Measurements from ENCODE around the gene DIRAS2. TPM values are rescaled to one million over a fixed set of nuclear protein-coding genes. Genes with fewer than 3 reads are reported as not detected.
A peak's percentile ranks its signal among the peaks of the same experiment; 100 is the strongest.

DIRAS2 gene, protein sequence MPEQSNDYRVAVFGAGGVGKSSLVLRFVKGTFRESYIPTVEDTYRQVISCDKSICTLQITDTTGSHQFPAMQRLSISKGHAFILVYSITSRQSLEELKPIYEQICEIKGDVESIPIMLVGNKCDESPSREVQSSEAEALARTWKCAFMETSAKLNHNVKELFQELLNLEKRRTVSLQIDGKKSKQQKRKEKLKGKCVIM
- under 0.01 TPM in 1 of 2 replicates, not detected in the other for total RNA-seq

GRCh38 chr9:90642570-90643539, at the start of gene DIRAS2:
DIRAS2 (minus strand) TSS chr9:90642824; CDS start chr9:90613827, 28,997 bp downstream.
- no peaks in the 10 kb centered on the region for H3K36me3 ChIP-seq (ENCODE audit: insufficient read depth, low read length)
- peak within 1 kb of the TSS; percentile 80 for H3K4me2 ChIP-seq (ENCODE audit: insufficient read depth, low read length)
- TF ChIP-seq, protein P1, sequence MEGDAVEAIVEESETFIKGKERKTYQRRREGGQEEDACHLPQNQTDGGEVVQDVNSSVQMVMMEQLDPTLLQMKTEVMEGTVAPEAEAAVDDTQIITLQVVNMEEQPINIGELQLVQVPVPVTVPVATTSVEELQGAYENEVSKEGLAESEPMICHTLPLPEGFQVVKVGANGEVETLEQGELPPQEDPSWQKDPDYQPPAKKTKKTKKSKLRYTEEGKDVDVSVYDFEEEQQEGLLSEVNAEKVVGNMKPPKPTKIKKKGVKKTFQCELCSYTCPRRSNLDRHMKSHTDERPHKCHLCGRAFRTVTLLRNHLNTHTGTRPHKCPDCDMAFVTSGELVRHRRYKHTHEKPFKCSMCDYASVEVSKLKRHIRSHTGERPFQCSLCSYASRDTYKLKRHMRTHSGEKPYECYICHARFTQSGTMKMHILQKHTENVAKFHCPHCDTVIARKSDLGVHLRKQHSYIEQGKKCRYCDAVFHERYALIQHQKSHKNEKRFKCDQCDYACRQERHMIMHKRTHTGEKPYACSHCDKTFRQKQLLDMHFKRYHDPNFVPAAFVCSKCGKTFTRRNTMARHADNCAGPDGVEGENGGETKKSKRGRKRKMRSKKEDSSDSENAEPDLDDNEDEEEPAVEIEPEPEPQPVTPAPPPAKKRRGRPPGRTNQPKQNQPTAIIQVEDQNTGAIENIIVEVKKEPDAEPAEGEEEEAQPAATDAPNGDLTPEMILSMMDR (IDR thresholded peaks at IDR 0.05; ENCODE audit: extremely low read depth, low read depth, low read length): peak; percentile 37
- peak within 1 kb of the TSS; percentile 68 for H3K4me3 ChIP-seq (ENCODE audit: insufficient read depth, low read length)
- H3K4me1 ChIP-seq (ENCODE audit: insufficient read depth, low read length): no peaks in the 10 kb centered on the region
- H4K20me1 ChIP-seq (ENCODE audit: insufficient read depth, low read length): no peaks in the 10 kb centered on the region
- peak; percentile 79 for DNase-seq (ENCODE audit: insufficient read length, low spot score, missing footprints)
- H3K79me2 ChIP-seq (ENCODE audit: insufficient read depth, low read length): no peaks in the 10 kb centered on the region
- H3K9me3 ChIP-seq (ENCODE audit: low read depth, low read length): no peaks in the 10 kb centered on the region
- peak within 1 kb of the TSS; percentile 85 for H2AFZ ChIP-seq (ENCODE audit: low read length)
- H3K27ac ChIP-seq (ENCODE audit: low read depth, low read length): no peak within 1 kb of the TSS
- peaks cover 4% of the 10 kb centered on the region for H3K27me3 ChIP-seq (ENCODE audit: insufficient read depth, low read length)

DNA sequence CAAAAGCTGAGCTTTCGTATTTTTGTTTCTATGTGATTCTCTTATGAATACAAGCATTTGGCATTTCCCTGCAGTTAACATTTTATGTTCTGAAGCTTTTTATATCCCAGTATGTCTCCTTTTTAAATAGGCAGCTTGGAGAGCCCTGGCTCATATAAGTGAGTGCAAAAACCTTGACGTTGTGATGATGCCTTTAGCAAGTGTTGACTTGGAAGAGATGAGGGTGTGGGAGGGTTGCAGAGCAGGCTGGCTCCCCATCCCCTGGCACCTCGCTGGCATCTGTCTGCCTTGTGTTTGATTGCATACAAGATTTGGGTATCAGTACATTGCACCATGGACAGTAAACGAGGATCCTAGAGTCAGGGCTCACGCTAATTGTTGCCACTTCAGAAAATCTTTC, 42.1 kb upstream of the DIRAS2 start:
- H2AFZ ChIP-seq (ENCODE audit: low read length): no peak overlapping the region
- H3K27me3 ChIP-seq (ENCODE audit: insufficient read depth, low read length): no peaks in the 10 kb centered on the region
- no peak overlapping the region for H3K4me2 ChIP-seq (ENCODE audit: insufficient read depth, low read length)
- TF ChIP-seq, protein P1 (IDR thresholded peaks at IDR 0.05; ENCODE audit: extremely low read depth, low read depth, low read length): no peak
- no peaks in the 10 kb centered on the region for H3K36me3 ChIP-seq (ENCODE audit: insufficient read depth, low read length)
- no peaks in the 10 kb centered on the region for H4K20me1 ChIP-seq (ENCODE audit: insufficient read depth, low read length)
- H3K9me3 ChIP-seq (ENCODE audit: low read depth, low read length): no peaks in the 10 kb centered on the region
- no peak overlapping the region for H3K27ac ChIP-seq (ENCODE audit: low read depth, low read length)
- no peak for DNase-seq (ENCODE audit: insufficient read length, low spot score, missing footprints)
- H3K4me1 ChIP-seq (ENCODE audit: insufficient read depth, low read length): no peaks in the 10 kb centered on the region
- H3K4me3 ChIP-seq (ENCODE audit: insufficient read depth, low read length): no peak overlapping the region
- H3K79me2 ChIP-seq (ENCODE audit: insufficient read depth, low read length): no peaks in the 10 kb centered on the region

- DNase-seq (ENCODE audit: insufficient read length, low spot score, missing footprints): no peak
- H4K20me1 ChIP-seq (ENCODE audit: insufficient read depth, low read length): no peaks in the 10 kb centered on the region
- H3K4me2 ChIP-seq (ENCODE audit: insufficient read depth, low read length): no peak overlapping the region
- no peaks in the 10 kb centered on the region for H3K9me3 ChIP-seq (ENCODE audit: low read depth, low read length)
- no peaks in the 10 kb centered on the region for H3K27me3 ChIP-seq (ENCODE audit: insufficient read depth, low read length)
- H3K4me1 ChIP-seq (ENCODE audit: insufficient read depth, low read length): no peaks in the 10 kb centered on the region
- no peaks in the 10 kb centered on the region for H3K79me2 ChIP-seq (ENCODE audit: insufficient read depth, low read length)
- H2AFZ ChIP-seq (ENCODE audit: low read length): no peak overlapping the region
- TF ChIP-seq, protein P1 (IDR thresholded peaks at IDR 0.05; ENCODE audit: extremely low read depth, low read depth, low read length): no peak
- H3K36me3 ChIP-seq (ENCODE audit: insufficient read depth, low read length): no peaks in the 10 kb centered on the region
- H3K27ac ChIP-seq (ENCODE audit: low read depth, low read length): no peak overlapping the region
- no peak overlapping the region for H3K4me3 ChIP-seq (ENCODE audit: insufficient read depth, low read length)
Measured at GRCh38 chr9:90684106-90684505, 41.5 kb upstream of the DIRAS2 start.

DNA sequence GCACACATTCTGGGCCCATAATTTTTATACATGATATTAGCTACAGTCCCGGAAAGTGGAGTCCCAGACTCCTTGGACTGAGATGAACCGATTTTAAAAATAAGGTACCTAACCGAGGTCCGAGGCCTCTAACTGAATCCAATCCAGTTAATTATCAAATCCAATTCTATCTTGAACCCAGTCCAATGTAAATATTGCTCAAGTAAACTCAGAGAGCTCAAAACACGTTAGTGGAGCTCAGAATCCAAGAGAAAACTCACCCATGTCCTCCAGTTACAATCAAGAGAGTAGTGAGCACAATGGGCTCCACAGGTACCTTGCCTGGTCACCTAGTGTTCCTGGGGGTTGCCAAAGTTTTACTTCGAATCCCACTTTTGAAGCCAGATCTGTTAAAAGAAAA, 37.9 kb upstream of the DIRAS2 start:
- no peaks in the 10 kb centered on the region for H3K27me3 ChIP-seq (ENCODE audit: insufficient read depth, low read length)
- H2AFZ ChIP-seq (ENCODE audit: low read length): no peak overlapping the region
- no peak overlapping the region for H3K4me2 ChIP-seq (ENCODE audit: insufficient read depth, low read length)
- no peak for DNase-seq (ENCODE audit: insufficient read length, low spot score, missing footprints)
- H3K9me3 ChIP-seq (ENCODE audit: low read depth, low read length): no peaks in the 10 kb centered on the region
- no peak overlapping the region for H3K4me3 ChIP-seq (ENCODE audit: insufficient read depth, low read length)
- no peaks in the 10 kb centered on the region for H3K4me1 ChIP-seq (ENCODE audit: insufficient read depth, low read length)
- H3K79me2 ChIP-seq (ENCODE audit: insufficient read depth, low read length): no peaks in the 10 kb centered on the region
- TF ChIP-seq, protein P1 (IDR thresholded peaks at IDR 0.05; ENCODE audit: extremely low read depth, low read depth, low read length): no peak
- H3K27ac ChIP-seq (ENCODE audit: low read depth, low read length): no peak overlapping the region
- H4K20me1 ChIP-seq (ENCODE audit: insufficient read depth, low read length): no peaks in the 10 kb centered on the region
- no peaks in the 10 kb centered on the region for H3K36me3 ChIP-seq (ENCODE audit: insufficient read depth, low read length)
